Suprapubic skin (tissue), 4 donors: ENCODE measurements around the gene ICAM5.

ENCODE experiments used
- EP300 ChIP-seq: sonication (generic); formaldehyde crosslinking; IDR thresholded peaks from one replicate; pipeline ENCODE4 v1.6.1; 2017; ENCODE audit warnings: antibody characterized with exemption
- POLR2A ChIP-seq, 2 donors: fragments of 450-650 bp; IDR thresholded peaks; one replicate each; pipeline ENCODE4 v1.6.1; 2017; ENCODE audit warnings: antibody characterized with exemption in 2 of 2, mild to moderate bottlenecking in 2 of 2, moderate library complexity in 2 of 2
- POLR2AphosphoS5 ChIP-seq, 3 donors: sonication (generic); formaldehyde crosslinking; IDR thresholded peaks; one replicate each; pipeline ENCODE4 v1.6.1; 2017; ENCODE audit warnings: antibody characterized with exemption in 3 of 3
- TF ChIP-seq, protein P1 (sequence below), 2 donors: fragments of 200-600 bp in 1 of 2; fragments of 450-650 bp in 1 of 2; sonication (generic) in 1 of 2; IDR thresholded peaks; one replicate each; pipeline ENCODE4 v1.5.1; 2016 to 2019; ENCODE audit warnings: antibody characterized with exemption in 2 of 2, mild to moderate bottlenecking in 1 of 2, moderate library complexity in 1 of 2

DNA sequence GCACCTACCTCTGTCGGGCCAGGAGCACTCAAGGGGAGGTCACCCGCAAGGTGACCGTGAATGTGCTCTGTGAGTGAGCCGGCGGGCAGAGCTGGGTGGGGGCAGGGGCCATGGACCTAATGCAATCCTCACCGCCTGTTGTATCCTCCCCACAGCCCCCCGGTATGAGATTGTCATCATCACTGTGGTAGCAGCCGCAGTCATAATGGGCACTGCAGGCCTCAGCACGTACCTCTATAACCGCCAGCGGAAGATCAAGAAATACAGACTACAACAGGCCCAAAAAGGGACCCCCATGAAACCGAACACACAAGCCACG lies 4.8 kb upstream of the ICAM5 start:
- TF ChIP-seq, protein P1, sequence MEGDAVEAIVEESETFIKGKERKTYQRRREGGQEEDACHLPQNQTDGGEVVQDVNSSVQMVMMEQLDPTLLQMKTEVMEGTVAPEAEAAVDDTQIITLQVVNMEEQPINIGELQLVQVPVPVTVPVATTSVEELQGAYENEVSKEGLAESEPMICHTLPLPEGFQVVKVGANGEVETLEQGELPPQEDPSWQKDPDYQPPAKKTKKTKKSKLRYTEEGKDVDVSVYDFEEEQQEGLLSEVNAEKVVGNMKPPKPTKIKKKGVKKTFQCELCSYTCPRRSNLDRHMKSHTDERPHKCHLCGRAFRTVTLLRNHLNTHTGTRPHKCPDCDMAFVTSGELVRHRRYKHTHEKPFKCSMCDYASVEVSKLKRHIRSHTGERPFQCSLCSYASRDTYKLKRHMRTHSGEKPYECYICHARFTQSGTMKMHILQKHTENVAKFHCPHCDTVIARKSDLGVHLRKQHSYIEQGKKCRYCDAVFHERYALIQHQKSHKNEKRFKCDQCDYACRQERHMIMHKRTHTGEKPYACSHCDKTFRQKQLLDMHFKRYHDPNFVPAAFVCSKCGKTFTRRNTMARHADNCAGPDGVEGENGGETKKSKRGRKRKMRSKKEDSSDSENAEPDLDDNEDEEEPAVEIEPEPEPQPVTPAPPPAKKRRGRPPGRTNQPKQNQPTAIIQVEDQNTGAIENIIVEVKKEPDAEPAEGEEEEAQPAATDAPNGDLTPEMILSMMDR (IDR thresholded peaks at IDR 0.05) = no peak
- no peak for TF ChIP-seq EP300
- no peak for TF ChIP-seq POLR2A (IDR thresholded peaks at IDR 0.05)
- no peak for TF ChIP-seq POLR2AphosphoS5 (IDR thresholded peaks at IDR 0.05)
